NOMO-1 (cell line): ENCODE results near the gene XBP1.
"Not testable (repeated sequence)": the region's sequence is repeated elsewhere in the genome, so short reads cannot be mapped to it uniquely, and the experiment has no call there.

Source experiments
- DNase-seq, 2 experiments: peaks; one replicate each; lab custom pipeline; 2025; ENCODE audit not compliant: unreplicated experiment in 2 of 2; lab: John Stamatoyannopoulos, UW

The XBP1 gene

GRCh38 chr22:28800308-28801041, at the start of gene XBP1:
XBP1 (minus strand) TSS chr22:28800569.
- peak; percentile 75 to 94 for DNase-seq

- DNase-seq: no peak
Measured at GRCh38 chr22:28846994-28847393, 46.6 kb upstream of the XBP1 start.

GRCh38 chr22:28844277-28844676, 43.9 kb upstream of the XBP1 start:
- DNase-seq: not testable (repeated sequence)

GRCh38 chr22:28843633-28844032, 43.3 kb upstream of the XBP1 start:
- DNase-seq: no peak

- peak; percentile 53 to 67 for DNase-seq
Measured at GRCh38 chr22:28841111-28841510, 40.7 kb upstream of the XBP1 start.

GRCh38 chr22:28838971-28839370, 38.6 kb upstream of the XBP1 start:
- no peak for DNase-seq

GRCh38 chr22:28837640-28838039, 37.3 kb upstream of the XBP1 start:
- DNase-seq: no peak

GRCh38 chr22:28835630-28836189, 35.3 kb upstream of the XBP1 start:
- DNase-seq: no peak

GRCh38 chr22:28833276-28833923, 33.0 kb upstream of the XBP1 start:
- no peak for DNase-seq

- no peak for DNase-seq
Measured at GRCh38 chr22:28832731-28833130, 32.4 kb upstream of the XBP1 start.

- no peak for DNase-seq
Measured at GRCh38 chr22:28831140-28832072, 31.0 kb upstream of the XBP1 start.

- DNase-seq: no peak
Measured at GRCh38 chr22:28830441-28830840, 30.1 kb upstream of the XBP1 start.

- peak; percentile 75 to 85 for DNase-seq
Measured at GRCh38 chr22:28829358-28830181, 29.2 kb upstream of the XBP1 start.

- DNase-seq: no peak
Measured at GRCh38 chr22:28826921-28827320, 26.6 kb upstream of the XBP1 start.

GRCh38 chr22:28826430-28826829, 26.1 kb upstream of the XBP1 start:
- not testable (repeated sequence) for DNase-seq

- not testable (repeated sequence) for DNase-seq
Measured at GRCh38 chr22:28824455-28824854, 24.1 kb upstream of the XBP1 start.

GRCh38 chr22:28822930-28823551, 22.7 kb upstream of the XBP1 start:
- DNase-seq: no peak

GRCh38 chr22:28821452-28821851, 21.1 kb upstream of the XBP1 start:
- no peak for DNase-seq

GRCh38 chr22:28820885-28821284, 20.5 kb upstream of the XBP1 start:
- DNase-seq: no peak
